ENCODE data around the gene ZNF503.

ZNF503 gene

DNA sequence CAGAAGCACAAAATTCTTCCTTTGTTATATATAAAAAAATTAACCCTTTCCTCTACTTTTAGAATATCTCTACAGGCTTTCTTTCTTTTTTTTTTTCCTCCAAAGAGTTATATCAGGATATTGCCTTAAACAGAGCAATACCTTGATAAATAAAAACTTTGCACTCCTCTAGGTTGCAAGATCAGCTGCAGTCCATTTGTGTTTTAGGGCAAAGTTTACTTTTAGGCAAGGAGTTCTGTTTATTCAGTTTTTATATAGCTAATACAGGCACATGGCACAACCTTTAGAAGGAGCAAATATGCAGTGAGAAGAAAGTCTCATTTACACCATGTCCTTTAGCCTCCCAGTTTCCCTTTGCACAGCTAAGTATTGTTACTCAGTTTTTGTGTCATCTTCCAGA, 40.1 kb upstream of the ZNF503 start:
- H3K4me3 ChIP-seq (ENCODE audit: insufficient read depth, low read depth, low read length, poor library complexity, severe bottlenecking): no peak overlapping the region
- no peaks in the 10 kb centered on the region for H3K36me3 ChIP-seq (ENCODE audit: control insufficient read depth, insufficient read depth, low read length)
- peaks cover 8% of the 10 kb centered on the region for H3K9me3 ChIP-seq (ENCODE audit: control insufficient read depth, low read length)
- H3K27ac ChIP-seq (ENCODE audit: insufficient read depth, low read length, poor library complexity, severe bottlenecking): no peak overlapping the region
- DNase-seq: no peak
- H3K4me1 ChIP-seq (ENCODE audit: control insufficient read depth, insufficient read depth, low read length, poor library complexity, severe bottlenecking): no peaks in the 10 kb centered on the region
- no peaks in the 10 kb centered on the region for H3K27me3 ChIP-seq (replicated peaks; ENCODE audit: control insufficient read depth, insufficient read depth, low read length, poor library complexity, severe bottlenecking)

GRCh38 chr10:75441196-75441595, 39.6 kb upstream of the ZNF503 start:
- Histone ChIP-seq H3K36me3 (ENCODE audit: control insufficient read depth, insufficient read depth, low read length) (no peaks in the 10 kb centered on the region), H3K27ac (ENCODE audit: insufficient read depth, low read length, poor library complexity, severe bottlenecking) (no peak overlapping the region), H3K9me3 (ENCODE audit: control insufficient read depth, low read length) (peaks cover 8% of the 10 kb centered on the region), H3K4me1 (ENCODE audit: control insufficient read depth, insufficient read depth, low read length, poor library complexity, severe bottlenecking) (no peaks in the 10 kb centered on the region), H3K27me3 (replicated peaks; ENCODE audit: control insufficient read depth, insufficient read depth, low read length, poor library complexity, severe bottlenecking) (no peaks in the 10 kb centered on the region), H3K4me3 (ENCODE audit: insufficient read depth, low read depth, low read length, poor library complexity, severe bottlenecking) (no peak overlapping the region)
- no peak for DNase-seq

DNA sequence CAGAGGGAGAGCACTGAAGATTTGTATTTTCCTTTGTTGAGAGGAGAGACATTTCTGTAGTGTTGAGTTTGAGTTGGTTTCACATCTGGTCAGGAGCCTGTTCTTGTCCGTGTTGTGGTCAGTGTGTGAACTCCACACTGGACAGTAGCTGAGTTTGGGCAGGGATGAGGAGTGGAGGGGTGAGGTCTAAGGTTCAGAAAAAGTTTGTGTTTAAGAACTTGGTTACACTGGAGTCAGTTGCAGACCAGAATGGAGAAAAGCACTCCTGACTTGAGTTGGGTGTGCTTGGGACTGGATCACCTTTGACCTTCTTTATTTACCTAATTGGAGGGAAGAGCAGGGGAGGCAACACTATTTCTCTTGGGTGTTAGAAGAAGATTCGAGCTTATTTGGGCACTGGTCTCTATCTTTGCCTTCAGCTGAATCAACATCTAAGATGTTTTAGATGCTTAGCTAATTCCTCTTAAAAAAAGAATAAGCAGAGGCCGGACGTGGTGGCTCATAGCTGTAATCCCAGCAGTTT, 38.8 kb upstream of the ZNF503 start:
- DNase-seq: no peak
- Histone ChIP-seq H3K4me1 (ENCODE audit: control insufficient read depth, insufficient read depth, low read length, poor library complexity, severe bottlenecking) (no peaks in the 10 kb centered on the region), H3K4me3 (ENCODE audit: insufficient read depth, low read depth, low read length, poor library complexity, severe bottlenecking) (no peak overlapping the region), H3K27ac (ENCODE audit: insufficient read depth, low read length, poor library complexity, severe bottlenecking) (no peak overlapping the region), H3K9me3 (ENCODE audit: control insufficient read depth, low read length) (peaks cover 8% of the 10 kb centered on the region), H3K36me3 (ENCODE audit: control insufficient read depth, insufficient read depth, low read length) (no peaks in the 10 kb centered on the region), H3K27me3 (replicated peaks; ENCODE audit: control insufficient read depth, insufficient read depth, low read length, poor library complexity, severe bottlenecking) (no peaks in the 10 kb centered on the region)

GRCh38 chr10:75439811-75440210, 38.2 kb upstream of the ZNF503 start:
- Histone ChIP-seq H3K4me1 (ENCODE audit: control insufficient read depth, insufficient read depth, low read length, poor library complexity, severe bottlenecking) (no peaks in the 10 kb centered on the region), H3K9me3 (ENCODE audit: control insufficient read depth, low read length) (peaks cover 8% of the 10 kb centered on the region), H3K27ac (ENCODE audit: insufficient read depth, low read length, poor library complexity, severe bottlenecking) (no peak overlapping the region), H3K4me3 (ENCODE audit: insufficient read depth, low read depth, low read length, poor library complexity, severe bottlenecking) (no peak overlapping the region), H3K36me3 (ENCODE audit: control insufficient read depth, insufficient read depth, low read length) (no peaks in the 10 kb centered on the region), H3K27me3 (replicated peaks; ENCODE audit: control insufficient read depth, insufficient read depth, low read length, poor library complexity, severe bottlenecking) (no peaks in the 10 kb centered on the region)
- no peak for DNase-seq

GRCh38 chr10:75438275-75438674, 36.7 kb upstream of the ZNF503 start:
- no peak overlapping the region for H3K27ac ChIP-seq (ENCODE audit: insufficient read depth, low read length, poor library complexity, severe bottlenecking)
- no peak for DNase-seq
- H3K27me3 ChIP-seq (replicated peaks; ENCODE audit: control insufficient read depth, insufficient read depth, low read length, poor library complexity, severe bottlenecking): peaks cover 2% of the 10 kb centered on the region

GRCh38 chr10:75437693-75438092, 36.1 kb upstream of the ZNF503 start:
- no peak for DNase-seq
- Histone ChIP-seq H3K27me3 (replicated peaks; ENCODE audit: control insufficient read depth, insufficient read depth, low read length, poor library complexity, severe bottlenecking) (peaks cover 6% of the 10 kb centered on the region), H3K36me3 (ENCODE audit: control insufficient read depth, insufficient read depth, low read length) (no peaks in the 10 kb centered on the region), H3K4me1 (ENCODE audit: control insufficient read depth, insufficient read depth, low read length, poor library complexity, severe bottlenecking) (no peaks in the 10 kb centered on the region), H3K4me3 (ENCODE audit: insufficient read depth, low read depth, low read length, poor library complexity, severe bottlenecking) (no peak overlapping the region), H3K27ac (ENCODE audit: insufficient read depth, low read length, poor library complexity, severe bottlenecking) (no peak overlapping the region), H3K9me3 (ENCODE audit: control insufficient read depth, low read length) (no peaks in the 10 kb centered on the region)

More at GRCh38 chr10:75438275-75438674, 36.7 kb upstream of the ZNF503 start:
- Histone ChIP-seq H3K36me3 (ENCODE audit: control insufficient read depth, insufficient read depth, low read length) (no peaks in the 10 kb centered on the region), H3K9me3 (ENCODE audit: control insufficient read depth, low read length) (no peaks in the 10 kb centered on the region), H3K4me1 (ENCODE audit: control insufficient read depth, insufficient read depth, low read length, poor library complexity, severe bottlenecking) (no peaks in the 10 kb centered on the region), H3K4me3 (ENCODE audit: insufficient read depth, low read depth, low read length, poor library complexity, severe bottlenecking) (no peak overlapping the region)

DNA sequence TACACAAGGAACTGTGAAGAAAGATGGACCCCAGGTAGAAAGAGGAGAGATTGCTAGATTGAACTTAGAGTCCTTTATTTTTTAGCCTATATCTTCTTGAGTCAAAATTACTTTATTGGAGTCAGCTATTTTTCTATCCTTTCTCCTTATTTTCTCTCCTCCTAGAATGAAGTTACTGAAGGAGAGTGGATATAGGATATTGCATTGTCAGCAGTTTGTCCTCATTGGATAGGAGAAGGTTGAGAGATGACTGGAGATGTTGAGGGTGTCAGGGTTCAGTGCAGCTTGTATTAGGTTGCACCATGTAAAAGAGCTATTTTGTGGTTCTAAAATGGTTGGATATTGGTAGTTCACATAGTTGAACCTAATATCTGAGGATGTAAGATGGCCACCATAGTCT, 35.3 kb upstream of the ZNF503 start:
- H3K4me3 ChIP-seq (ENCODE audit: insufficient read depth, low read depth, low read length, poor library complexity, severe bottlenecking): no peak overlapping the region
- no peaks in the 10 kb centered on the region for H3K4me1 ChIP-seq (ENCODE audit: control insufficient read depth, insufficient read depth, low read length, poor library complexity, severe bottlenecking)
- peaks cover 6% of the 10 kb centered on the region for H3K27me3 ChIP-seq (replicated peaks; ENCODE audit: control insufficient read depth, insufficient read depth, low read length, poor library complexity, severe bottlenecking)
- no peaks in the 10 kb centered on the region for H3K36me3 ChIP-seq (ENCODE audit: control insufficient read depth, insufficient read depth, low read length)
- no peaks in the 10 kb centered on the region for H3K9me3 ChIP-seq (ENCODE audit: control insufficient read depth, low read length)
- H3K27ac ChIP-seq (ENCODE audit: insufficient read depth, low read length, poor library complexity, severe bottlenecking): no peak overlapping the region
- no peak for DNase-seq

DNA sequence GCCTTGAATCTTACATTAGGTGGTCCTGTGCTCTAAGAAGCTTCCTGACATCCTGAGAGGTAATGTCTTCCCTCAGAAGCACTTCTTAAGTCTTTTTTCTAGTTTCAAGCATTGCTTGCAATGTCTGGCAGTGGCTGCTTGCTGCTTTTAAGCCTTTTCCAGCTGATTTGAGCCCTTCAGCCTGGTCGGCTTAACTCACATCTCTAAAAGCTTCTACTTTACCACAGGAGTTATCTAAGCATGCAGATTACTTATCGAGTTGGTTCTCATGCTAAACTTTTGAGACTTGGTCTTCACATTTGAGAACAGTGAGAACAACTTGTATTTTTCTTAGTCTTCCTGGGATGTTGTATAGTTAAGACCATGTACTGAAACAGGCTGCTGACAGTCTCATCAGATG, 33.7 kb upstream of the ZNF503 start:
- Histone ChIP-seq H3K4me1 (ENCODE audit: control insufficient read depth, insufficient read depth, low read length, poor library complexity, severe bottlenecking) (no peaks in the 10 kb centered on the region), H3K27ac (ENCODE audit: insufficient read depth, low read length, poor library complexity, severe bottlenecking) (no peak overlapping the region), H3K27me3 (replicated peaks; ENCODE audit: control insufficient read depth, insufficient read depth, low read length, poor library complexity, severe bottlenecking) (peaks cover 6% of the 10 kb centered on the region), H3K4me3 (ENCODE audit: insufficient read depth, low read depth, low read length, poor library complexity, severe bottlenecking) (no peak overlapping the region), H3K9me3 (ENCODE audit: control insufficient read depth, low read length) (no peaks in the 10 kb centered on the region), H3K36me3 (ENCODE audit: control insufficient read depth, insufficient read depth, low read length) (no peaks in the 10 kb centered on the region)
- DNase-seq: no peak

- no peaks in the 10 kb centered on the region for H3K9me3 ChIP-seq (ENCODE audit: control insufficient read depth, low read length)
- H3K27ac ChIP-seq (ENCODE audit: insufficient read depth, low read length, poor library complexity, severe bottlenecking): no peak overlapping the region
- H3K36me3 ChIP-seq (ENCODE audit: control insufficient read depth, insufficient read depth, low read length): no peaks in the 10 kb centered on the region
- H3K4me1 ChIP-seq (ENCODE audit: control insufficient read depth, insufficient read depth, low read length, poor library complexity, severe bottlenecking): no peaks in the 10 kb centered on the region
- H3K4me3 ChIP-seq (ENCODE audit: insufficient read depth, low read depth, low read length, poor library complexity, severe bottlenecking): no peak overlapping the region
- peaks cover 10% of the 10 kb centered on the region for H3K27me3 ChIP-seq (replicated peaks; ENCODE audit: control insufficient read depth, insufficient read depth, low read length, poor library complexity, severe bottlenecking)
- DNase-seq: no peak
Measured at GRCh38 chr10:75434291-75434690, 32.7 kb upstream of the ZNF503 start.

GRCh38 chr10:75433216-75433615, 31.7 kb upstream of the ZNF503 start:
- no peak overlapping the region for H3K27ac ChIP-seq (ENCODE audit: insufficient read depth, low read length, poor library complexity, severe bottlenecking)
- no peak overlapping the region for H3K4me3 ChIP-seq (ENCODE audit: insufficient read depth, low read depth, low read length, poor library complexity, severe bottlenecking)
- no peak for DNase-seq
- H3K4me1 ChIP-seq (ENCODE audit: control insufficient read depth, insufficient read depth, low read length, poor library complexity, severe bottlenecking): no peaks in the 10 kb centered on the region
- no peaks in the 10 kb centered on the region for H3K36me3 ChIP-seq (ENCODE audit: control insufficient read depth, insufficient read depth, low read length)
- peaks cover 10% of the 10 kb centered on the region for H3K27me3 ChIP-seq (replicated peaks; ENCODE audit: control insufficient read depth, insufficient read depth, low read length, poor library complexity, severe bottlenecking)
- no peaks in the 10 kb centered on the region for H3K9me3 ChIP-seq (ENCODE audit: control insufficient read depth, low read length)

DNA sequence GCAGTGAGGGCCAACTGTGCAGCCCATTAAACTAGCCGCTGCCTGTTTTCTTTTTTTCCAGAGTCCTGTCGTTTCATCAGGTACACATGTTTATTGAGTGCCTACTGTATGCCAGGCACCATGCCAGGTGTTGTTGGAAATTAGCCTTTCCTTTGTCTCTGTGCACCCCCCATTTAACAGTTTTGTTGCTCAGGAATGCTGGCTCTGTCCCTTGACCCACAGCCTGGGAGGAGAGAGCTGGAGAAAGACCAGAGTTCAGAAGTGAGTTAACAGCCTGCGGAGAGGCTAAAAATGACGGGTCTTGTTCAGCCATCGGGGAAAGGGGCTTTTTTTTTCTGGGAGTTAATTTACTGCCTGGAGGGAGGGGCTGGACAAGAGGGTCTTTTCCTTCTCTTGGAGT, 31.2 kb upstream of the ZNF503 start:
- no peaks in the 10 kb centered on the region for H3K9me3 ChIP-seq (ENCODE audit: control insufficient read depth, low read length)
- H3K27ac ChIP-seq (ENCODE audit: insufficient read depth, low read length, poor library complexity, severe bottlenecking): no peak overlapping the region
- peaks cover 10% of the 10 kb centered on the region for H3K27me3 ChIP-seq (replicated peaks; ENCODE audit: control insufficient read depth, insufficient read depth, low read length, poor library complexity, severe bottlenecking)
- H3K36me3 ChIP-seq (ENCODE audit: control insufficient read depth, insufficient read depth, low read length): no peaks in the 10 kb centered on the region
- H3K4me1 ChIP-seq (ENCODE audit: control insufficient read depth, insufficient read depth, low read length, poor library complexity, severe bottlenecking): no peaks in the 10 kb centered on the region
- DNase-seq: no peak
- no peak overlapping the region for H3K4me3 ChIP-seq (ENCODE audit: insufficient read depth, low read depth, low read length, poor library complexity, severe bottlenecking)
